ENCODE measurements around the gene CHD9.
"Not testable (repeated sequence)": the region's sequence is repeated elsewhere in the genome, so short reads cannot be mapped to it uniquely, and the experiment has no call there.

CHD9 gene

GRCh38 chr16:53047515-53047914, 7.3 kb upstream of the CHD9 start:
- DNase-seq (ENCODE audit: low spot score): not testable (repeated sequence)

- no peak for DNase-seq (ENCODE audit: low spot score)
Observed at GRCh38 chr16:53048139-53048915, 6.5 kb upstream of the CHD9 start.

GRCh38 chr16:53051255-53051654, 3.5 kb upstream of the CHD9 start:
- DNase-seq (ENCODE audit: low spot score): not testable (repeated sequence)

GRCh38 chr16:53052519-53053501, 2.0 kb upstream of the CHD9 start, which contains the start of gene CHD9NB:
CHD9NB (minus strand) TSS chr16:53052897; CDS start chr16:53044158, 8,739 bp downstream.
- peak; percentile 56 for DNase-seq (ENCODE audit: low spot score)

- DNase-seq (ENCODE audit: low spot score): no peak
Observed at GRCh38 chr16:53053967-53054669, 673 bp upstream of the CHD9 start.

- DNase-seq (ENCODE audit: low spot score): peak; percentile 52
Observed at GRCh38 chr16:53055541-53056391, 975 bp downstream of the CHD9 start.

GRCh38 chr16:53056392-53056881, 1.6 kb downstream of the CHD9 start:
- no peak for DNase-seq (ENCODE audit: low spot score)

GRCh38 chr16:53057658-53058057, 2.9 kb downstream of the CHD9 start:
- no peak for DNase-seq (ENCODE audit: low spot score)

- DNase-seq (ENCODE audit: low spot score): no peak
Observed at GRCh38 chr16:53058441-53058840, 3.6 kb downstream of the CHD9 start.

GRCh38 chr16:53058882-53059281, 4.1 kb downstream of the CHD9 start:
- DNase-seq (ENCODE audit: low spot score): no peak

- DNase-seq (ENCODE audit: low spot score): no peak
Observed at GRCh38 chr16:53059672-53060071, 4.9 kb downstream of the CHD9 start.

- no peak for DNase-seq (ENCODE audit: low spot score)
Observed at GRCh38 chr16:53061256-53061655, 6.5 kb downstream of the CHD9 start.

- DNase-seq (ENCODE audit: low spot score): no peak
Observed at GRCh38 chr16:53061701-53062159, 6.9 kb downstream of the CHD9 start.

- no peak for DNase-seq (ENCODE audit: low spot score)
Observed at GRCh38 chr16:53064081-53064578, 9.3 kb downstream of the CHD9 start.

GRCh38 chr16:53065461-53066061, 10.8 kb downstream of the CHD9 start:
- no peak for DNase-seq (ENCODE audit: low spot score)

GRCh38 chr16:53067675-53068074, 12.9 kb downstream of the CHD9 start:
- DNase-seq (ENCODE audit: low spot score): no peak

GRCh38 chr16:53068423-53068833, 13.6 kb downstream of the CHD9 start:
- no peak for DNase-seq (ENCODE audit: low spot score)

- DNase-seq (ENCODE audit: low spot score): no peak
Observed at GRCh38 chr16:53069772-53070171, 15.0 kb downstream of the CHD9 start.

GRCh38 chr16:53071748-53072301, 17.0 kb downstream of the CHD9 start:
- DNase-seq (ENCODE audit: low spot score): no peak

GRCh38 chr16:53073022-53073421, 18.2 kb downstream of the CHD9 start:
- DNase-seq (ENCODE audit: low spot score): no peak

All from cerebellar cortex (tissue), 1 donor.